ENCODE data around the gene RHNO1.

GRCh38 chr12:2844786-2845185 lies 32.2 kb upstream of the RHNO1 start:
- TF ChIP-seq CTCF (conservative IDR thresholded peaks at IDR 0.05) = no peak
- TF ChIP-seq EZH2 (IDR thresholded peaks at IDR 0.05; ENCODE audit: low read depth) = no peak
